ENCODE data around the gene SPAAR.

DNA sequence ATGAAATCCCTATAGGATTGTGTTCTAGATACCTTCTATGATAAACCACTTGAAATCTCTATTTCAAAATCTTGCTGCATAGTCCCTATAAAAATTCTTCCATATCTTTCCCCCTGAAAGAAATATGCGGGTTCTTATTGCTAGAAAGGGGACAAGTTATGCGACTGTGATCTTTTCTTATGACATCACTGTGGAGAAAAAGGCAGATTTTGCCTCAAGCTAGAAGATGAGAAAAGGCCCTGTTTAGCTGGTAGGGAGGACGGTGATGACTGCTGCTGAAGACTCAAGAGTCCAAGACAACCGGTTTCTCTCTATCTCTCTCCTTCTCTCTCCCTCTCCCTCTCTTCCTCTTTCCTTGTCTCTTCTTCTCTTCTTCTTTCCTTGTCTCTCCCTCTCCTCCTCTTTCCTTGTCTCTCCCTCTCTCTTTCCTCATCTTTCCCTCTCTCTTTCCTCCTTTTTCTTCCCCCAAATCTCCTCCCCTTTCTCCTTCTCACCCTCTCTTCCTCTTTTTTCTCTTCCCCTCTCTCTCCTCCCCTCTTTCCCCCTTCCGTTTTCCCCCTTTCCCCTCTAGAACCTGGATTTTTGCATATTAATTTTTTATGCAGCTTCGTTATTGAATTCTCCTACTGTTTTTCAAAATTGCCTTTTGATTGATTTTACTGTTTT lies 43.4 kb downstream of the SPAAR start:
- no peak for TF ChIP-seq EZH2phosphoT487 (IDR thresholded peaks at IDR 0.05; ENCODE audit: borderline replicate concordance)
- TF ChIP-seq, protein P1, sequence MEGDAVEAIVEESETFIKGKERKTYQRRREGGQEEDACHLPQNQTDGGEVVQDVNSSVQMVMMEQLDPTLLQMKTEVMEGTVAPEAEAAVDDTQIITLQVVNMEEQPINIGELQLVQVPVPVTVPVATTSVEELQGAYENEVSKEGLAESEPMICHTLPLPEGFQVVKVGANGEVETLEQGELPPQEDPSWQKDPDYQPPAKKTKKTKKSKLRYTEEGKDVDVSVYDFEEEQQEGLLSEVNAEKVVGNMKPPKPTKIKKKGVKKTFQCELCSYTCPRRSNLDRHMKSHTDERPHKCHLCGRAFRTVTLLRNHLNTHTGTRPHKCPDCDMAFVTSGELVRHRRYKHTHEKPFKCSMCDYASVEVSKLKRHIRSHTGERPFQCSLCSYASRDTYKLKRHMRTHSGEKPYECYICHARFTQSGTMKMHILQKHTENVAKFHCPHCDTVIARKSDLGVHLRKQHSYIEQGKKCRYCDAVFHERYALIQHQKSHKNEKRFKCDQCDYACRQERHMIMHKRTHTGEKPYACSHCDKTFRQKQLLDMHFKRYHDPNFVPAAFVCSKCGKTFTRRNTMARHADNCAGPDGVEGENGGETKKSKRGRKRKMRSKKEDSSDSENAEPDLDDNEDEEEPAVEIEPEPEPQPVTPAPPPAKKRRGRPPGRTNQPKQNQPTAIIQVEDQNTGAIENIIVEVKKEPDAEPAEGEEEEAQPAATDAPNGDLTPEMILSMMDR (conservative IDR thresholded peaks at IDR 0.05; ENCODE audit: low read length) = no peak

Measured in Loucy (cell line).